ENCODE measurements around the gene VTI1A.

DNA sequence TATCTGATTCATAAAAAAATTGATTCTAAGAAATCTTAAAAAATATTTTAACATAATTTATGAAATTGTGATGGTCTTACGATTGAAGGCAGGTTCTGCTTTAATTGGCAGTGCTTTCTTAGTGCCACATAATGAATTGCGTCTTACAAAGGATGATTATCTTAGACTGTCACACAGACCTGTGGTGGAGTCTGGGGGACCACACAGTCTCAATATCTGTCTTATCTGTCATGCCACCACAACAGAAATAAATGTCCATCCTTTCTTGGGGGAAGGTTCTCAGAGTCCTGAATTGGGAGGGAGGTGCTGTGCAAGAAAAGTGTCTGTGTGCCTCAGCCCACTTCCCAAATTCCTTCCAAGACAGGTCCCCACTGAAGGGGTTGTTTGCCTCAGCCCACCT, 34.3 kb upstream of the VTI1A start:
- TF ChIP-seq, protein P1, sequence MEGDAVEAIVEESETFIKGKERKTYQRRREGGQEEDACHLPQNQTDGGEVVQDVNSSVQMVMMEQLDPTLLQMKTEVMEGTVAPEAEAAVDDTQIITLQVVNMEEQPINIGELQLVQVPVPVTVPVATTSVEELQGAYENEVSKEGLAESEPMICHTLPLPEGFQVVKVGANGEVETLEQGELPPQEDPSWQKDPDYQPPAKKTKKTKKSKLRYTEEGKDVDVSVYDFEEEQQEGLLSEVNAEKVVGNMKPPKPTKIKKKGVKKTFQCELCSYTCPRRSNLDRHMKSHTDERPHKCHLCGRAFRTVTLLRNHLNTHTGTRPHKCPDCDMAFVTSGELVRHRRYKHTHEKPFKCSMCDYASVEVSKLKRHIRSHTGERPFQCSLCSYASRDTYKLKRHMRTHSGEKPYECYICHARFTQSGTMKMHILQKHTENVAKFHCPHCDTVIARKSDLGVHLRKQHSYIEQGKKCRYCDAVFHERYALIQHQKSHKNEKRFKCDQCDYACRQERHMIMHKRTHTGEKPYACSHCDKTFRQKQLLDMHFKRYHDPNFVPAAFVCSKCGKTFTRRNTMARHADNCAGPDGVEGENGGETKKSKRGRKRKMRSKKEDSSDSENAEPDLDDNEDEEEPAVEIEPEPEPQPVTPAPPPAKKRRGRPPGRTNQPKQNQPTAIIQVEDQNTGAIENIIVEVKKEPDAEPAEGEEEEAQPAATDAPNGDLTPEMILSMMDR (IDR thresholded peaks at IDR 0.05; ENCODE audit: poor library complexity, severe bottlenecking), result no peak
- no peak for TF ChIP-seq EZH2 (IDR thresholded peaks at IDR 0.05; ENCODE audit: borderline replicate concordance, insufficient read depth, low read length, poor library complexity, severe bottlenecking)
- TF ChIP-seq POLR2AphosphoS5 (IDR thresholded peaks at IDR 0.05), result no peak
- no peak for TF ChIP-seq SMC3 (conservative IDR thresholded peaks at IDR 0.05; ENCODE audit: poor library complexity)
- no peak for TF ChIP-seq REST (IDR thresholded peaks at IDR 0.05; ENCODE audit: borderline replicate concordance)
- no peak for TF ChIP-seq MXI1 (conservative IDR thresholded peaks at IDR 0.05; ENCODE audit: poor library complexity, severe bottlenecking)
- TF ChIP-seq RAD21 (conservative IDR thresholded peaks at IDR 0.05), result no peak
- no peak for TF ChIP-seq EP300 (conservative IDR thresholded peaks at IDR 0.05; ENCODE audit: poor library complexity, severe bottlenecking)
- TF ChIP-seq TAF1 (IDR thresholded peaks at IDR 0.05; ENCODE audit: low read depth), result no peak
